ENCODE data around the gene CERK.

CERK gene

GRCh38 chr22:46741974-46742519 is 4.0 kb upstream of the CERK start:
- H3K9me3 ChIP-seq (ENCODE audit: insufficient read depth, low read length): no peaks in the 10 kb centered on the region
- peaks cover 10% of the 10 kb centered on the region for H3K4me1 ChIP-seq (ENCODE audit: insufficient read depth, insufficient read length)
- H3K27me3 ChIP-seq (ENCODE audit: insufficient read depth, insufficient read length): no peaks in the 10 kb centered on the region
- TF ChIP-seq YY1 (IDR thresholded peaks at IDR 0.05; ENCODE audit: insufficient read depth, insufficient read length) (no peak), SUZ12 (IDR thresholded peaks at IDR 0.05; ENCODE audit: extremely low read depth, insufficient read depth, insufficient read length) (no peak), ZNF274 (IDR thresholded peaks at IDR 0.05; ENCODE audit: low read depth, low read length) (no peak)
- no peaks in the 10 kb centered on the region for H3K36me3 ChIP-seq (ENCODE audit: insufficient read depth, insufficient read length, low read length)
- DNase-seq (ENCODE audit: low read depth, low spot score): no peak
- H3K4me3 ChIP-seq (ENCODE audit: insufficient read length, low read depth): no peak overlapping the region
- no peak overlapping the region for H3K9ac ChIP-seq (ENCODE audit: insufficient read length, low read depth)

- Histone ChIP-seq H3K4me1 (ENCODE audit: insufficient read depth, insufficient read length) (peaks cover 14% of the 10 kb centered on the region), H3K9me3 (ENCODE audit: insufficient read depth, low read length) (no peaks in the 10 kb centered on the region), H3K4me3 (ENCODE audit: insufficient read length, low read depth) (no peak overlapping the region), H3K27me3 (ENCODE audit: insufficient read depth, insufficient read length) (no peaks in the 10 kb centered on the region), H3K36me3 (ENCODE audit: insufficient read depth, insufficient read length, low read length) (peaks cover 3% of the 10 kb centered on the region), H3K9ac (ENCODE audit: insufficient read length, low read depth) (no peak overlapping the region)
- DNase-seq (ENCODE audit: low read depth, low spot score): no peak
- TF ChIP-seq SUZ12 (IDR thresholded peaks at IDR 0.05; ENCODE audit: extremely low read depth, insufficient read depth, insufficient read length) (no peak), YY1 (IDR thresholded peaks at IDR 0.05; ENCODE audit: insufficient read depth, insufficient read length) (no peak), ZNF274 (IDR thresholded peaks at IDR 0.05; ENCODE audit: low read depth, low read length) (no peak)
Measured at GRCh38 chr22:46740910-46741780, 3.1 kb upstream of the CERK start.

- DNase-seq (ENCODE audit: low read depth, low spot score): no peak
- Histone ChIP-seq H3K9me3 (ENCODE audit: insufficient read depth, low read length) (no peaks in the 10 kb centered on the region), H3K4me1 (ENCODE audit: insufficient read depth, insufficient read length) (peaks cover 16% of the 10 kb centered on the region), H3K9ac (ENCODE audit: insufficient read length, low read depth) (peak overlapping the region; percentile 74), H3K4me3 (ENCODE audit: insufficient read length, low read depth) (peak overlapping the region; percentile 43), H3K36me3 (ENCODE audit: insufficient read depth, insufficient read length, low read length) (peaks cover 11% of the 10 kb centered on the region), H3K27me3 (ENCODE audit: insufficient read depth, insufficient read length) (no peaks in the 10 kb centered on the region)
- TF ChIP-seq YY1 (IDR thresholded peaks at IDR 0.05; ENCODE audit: insufficient read depth, insufficient read length) (no peak), ZNF274 (IDR thresholded peaks at IDR 0.05; ENCODE audit: low read depth, low read length) (no peak), SUZ12 (IDR thresholded peaks at IDR 0.05; ENCODE audit: extremely low read depth, insufficient read depth, insufficient read length) (no peak)
Measured at GRCh38 chr22:46739094-46739870, 1.2 kb upstream of the CERK start.

- Histone ChIP-seq H3K36me3 (ENCODE audit: insufficient read depth, insufficient read length, low read length) (peaks cover 11% of the 10 kb centered on the region), H3K27me3 (ENCODE audit: insufficient read depth, insufficient read length) (no peaks in the 10 kb centered on the region), H3K9me3 (ENCODE audit: insufficient read depth, low read length) (no peaks in the 10 kb centered on the region), H3K4me1 (ENCODE audit: insufficient read depth, insufficient read length) (peaks cover 16% of the 10 kb centered on the region), H3K9ac (ENCODE audit: insufficient read length, low read depth) (peak overlapping the region; percentile 74), H3K4me3 (ENCODE audit: insufficient read length, low read depth) (peak overlapping the region; percentile 43)
- no peak for TF ChIP-seq ZNF274 (IDR thresholded peaks at IDR 0.05; ENCODE audit: low read depth, low read length)
- TF ChIP-seq SUZ12 (IDR thresholded peaks at IDR 0.05; ENCODE audit: extremely low read depth, insufficient read depth, insufficient read length): no peak
- TF ChIP-seq YY1 (IDR thresholded peaks at IDR 0.05; ENCODE audit: insufficient read depth, insufficient read length): no peak
- no peak for DNase-seq (ENCODE audit: low read depth, low spot score)
Measured at GRCh38 chr22:46738647-46739093, 618 bp upstream of the CERK start.

- H3K27me3 ChIP-seq (ENCODE audit: insufficient read depth, insufficient read length): no peaks in the 10 kb centered on the region
- peak overlapping the region; percentile 79 for H3K9ac ChIP-seq (ENCODE audit: insufficient read length, low read depth)
- peaks cover 11% of the 10 kb centered on the region for H3K36me3 ChIP-seq (ENCODE audit: insufficient read depth, insufficient read length, low read length)
- DNase-seq (ENCODE audit: low read depth, low spot score): no peak
- peak overlapping the region; percentile 67 for H3K4me3 ChIP-seq (ENCODE audit: insufficient read length, low read depth)
- no peak for TF ChIP-seq SUZ12 (IDR thresholded peaks at IDR 0.05; ENCODE audit: extremely low read depth, insufficient read depth, insufficient read length)
- TF ChIP-seq ZNF274 (IDR thresholded peaks at IDR 0.05; ENCODE audit: low read depth, low read length): no peak
- TF ChIP-seq YY1 (IDR thresholded peaks at IDR 0.05; ENCODE audit: insufficient read depth, insufficient read length): no peak
- H3K9me3 ChIP-seq (ENCODE audit: insufficient read depth, low read length): no peaks in the 10 kb centered on the region
- H3K4me1 ChIP-seq (ENCODE audit: insufficient read depth, insufficient read length): peaks cover 16% of the 10 kb centered on the region
Measured at GRCh38 chr22:46737105-46737975, 712 bp downstream of the CERK start.

- Histone ChIP-seq H3K9ac (ENCODE audit: insufficient read length, low read depth) (peak overlapping the region; percentile 26), H3K36me3 (ENCODE audit: insufficient read depth, insufficient read length, low read length) (peaks cover 14% of the 10 kb centered on the region)
- TF ChIP-seq ZNF274 (IDR thresholded peaks at IDR 0.05; ENCODE audit: low read depth, low read length): no peak
- TF ChIP-seq SUZ12 (IDR thresholded peaks at IDR 0.05; ENCODE audit: extremely low read depth, insufficient read depth, insufficient read length): no peak
- no peak for TF ChIP-seq YY1 (IDR thresholded peaks at IDR 0.05; ENCODE audit: insufficient read depth, insufficient read length)
Measured at GRCh38 chr22:46736705-46737104, 1.3 kb downstream of the CERK start.

More at GRCh38 chr22:46736705-46737104, 1.3 kb downstream of the CERK start:
- Histone ChIP-seq H3K9me3 (ENCODE audit: insufficient read depth, low read length) (no peaks in the 10 kb centered on the region), H3K27me3 (ENCODE audit: insufficient read depth, insufficient read length) (no peaks in the 10 kb centered on the region), H3K4me1 (ENCODE audit: insufficient read depth, insufficient read length) (peaks cover 21% of the 10 kb centered on the region), H3K4me3 (ENCODE audit: insufficient read length, low read depth) (peak overlapping the region; percentile 67)
- DNase-seq (ENCODE audit: low read depth, low spot score): no peak
